ENCODE results near the gene C1orf198.

The C1orf198 gene

DNA sequence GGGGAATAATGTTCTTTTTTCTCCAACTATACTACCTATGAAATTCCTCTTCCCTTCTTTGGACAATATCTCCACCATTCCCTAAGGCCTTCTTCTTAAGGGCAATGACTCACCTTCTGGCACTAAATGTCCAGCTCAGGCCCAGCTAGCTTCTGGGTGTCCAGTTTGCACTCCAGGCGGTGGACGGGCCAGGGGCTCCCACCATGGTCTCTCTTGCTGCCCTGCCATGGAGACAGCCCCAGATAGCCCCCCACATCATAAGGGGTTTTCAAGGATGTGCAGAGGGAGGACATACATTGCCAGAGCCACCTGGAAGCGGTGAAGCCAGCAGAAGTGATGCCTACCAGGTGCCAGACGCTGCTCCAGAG lies 43.8 kb downstream of the C1orf198 start:
- H3K4me3 ChIP-seq (ENCODE audit: low read depth, low read length), result no peak overlapping the region
- DNase-seq (ENCODE audit: low read depth), result no peak
- TF ChIP-seq POLR2A (IDR thresholded peaks at IDR 0.05; ENCODE audit: extremely low read depth, insufficient read length) (no peak), MYC (IDR thresholded peaks at IDR 0.05; ENCODE audit: low read depth, low read length) (no peak)
- TF ChIP-seq, protein P1, sequence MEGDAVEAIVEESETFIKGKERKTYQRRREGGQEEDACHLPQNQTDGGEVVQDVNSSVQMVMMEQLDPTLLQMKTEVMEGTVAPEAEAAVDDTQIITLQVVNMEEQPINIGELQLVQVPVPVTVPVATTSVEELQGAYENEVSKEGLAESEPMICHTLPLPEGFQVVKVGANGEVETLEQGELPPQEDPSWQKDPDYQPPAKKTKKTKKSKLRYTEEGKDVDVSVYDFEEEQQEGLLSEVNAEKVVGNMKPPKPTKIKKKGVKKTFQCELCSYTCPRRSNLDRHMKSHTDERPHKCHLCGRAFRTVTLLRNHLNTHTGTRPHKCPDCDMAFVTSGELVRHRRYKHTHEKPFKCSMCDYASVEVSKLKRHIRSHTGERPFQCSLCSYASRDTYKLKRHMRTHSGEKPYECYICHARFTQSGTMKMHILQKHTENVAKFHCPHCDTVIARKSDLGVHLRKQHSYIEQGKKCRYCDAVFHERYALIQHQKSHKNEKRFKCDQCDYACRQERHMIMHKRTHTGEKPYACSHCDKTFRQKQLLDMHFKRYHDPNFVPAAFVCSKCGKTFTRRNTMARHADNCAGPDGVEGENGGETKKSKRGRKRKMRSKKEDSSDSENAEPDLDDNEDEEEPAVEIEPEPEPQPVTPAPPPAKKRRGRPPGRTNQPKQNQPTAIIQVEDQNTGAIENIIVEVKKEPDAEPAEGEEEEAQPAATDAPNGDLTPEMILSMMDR (IDR thresholded peaks at IDR 0.05; ENCODE audit: low read depth, low read length), result no peak
- TF ChIP-seq, protein P2, sequence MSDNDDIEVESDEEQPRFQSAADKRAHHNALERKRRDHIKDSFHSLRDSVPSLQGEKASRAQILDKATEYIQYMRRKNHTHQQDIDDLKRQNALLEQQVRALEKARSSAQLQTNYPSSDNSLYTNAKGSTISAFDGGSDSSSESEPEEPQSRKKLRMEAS (IDR thresholded peaks at IDR 0.05; ENCODE audit: low read depth, low read length), result no peak

DNA sequence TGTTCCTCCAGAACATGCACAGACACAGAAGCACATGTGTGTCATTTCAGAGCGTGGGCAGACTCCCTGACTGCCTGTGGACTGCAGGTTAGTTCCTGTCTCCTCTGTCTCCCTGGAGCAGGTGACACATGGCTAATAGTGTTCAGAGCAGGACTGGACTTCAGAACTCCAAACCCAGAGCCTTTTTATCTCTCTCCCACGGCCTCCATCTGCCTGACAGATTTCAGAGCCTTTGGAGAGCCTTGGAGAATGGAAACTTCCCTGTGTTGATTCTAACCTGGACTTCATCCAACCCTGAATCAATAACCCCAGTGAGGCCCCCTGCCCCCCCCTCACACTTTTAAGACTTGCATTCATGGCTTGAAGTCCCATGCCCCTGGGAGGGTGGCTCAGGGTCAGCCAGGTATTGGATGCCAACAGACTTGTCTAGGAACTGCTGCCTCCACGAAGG lies 44.4 kb downstream of the C1orf198 start:
- DNase-seq (ENCODE audit: low read depth), result no peak
- TF ChIP-seq, protein P2 (IDR thresholded peaks at IDR 0.05; ENCODE audit: low read depth, low read length), result no peak
- TF ChIP-seq MYC (IDR thresholded peaks at IDR 0.05; ENCODE audit: low read depth, low read length), result no peak
- no peak for TF ChIP-seq POLR2A (IDR thresholded peaks at IDR 0.05; ENCODE audit: extremely low read depth, insufficient read length)
- TF ChIP-seq, protein P1 (IDR thresholded peaks at IDR 0.05; ENCODE audit: low read depth, low read length), result no peak

DNA sequence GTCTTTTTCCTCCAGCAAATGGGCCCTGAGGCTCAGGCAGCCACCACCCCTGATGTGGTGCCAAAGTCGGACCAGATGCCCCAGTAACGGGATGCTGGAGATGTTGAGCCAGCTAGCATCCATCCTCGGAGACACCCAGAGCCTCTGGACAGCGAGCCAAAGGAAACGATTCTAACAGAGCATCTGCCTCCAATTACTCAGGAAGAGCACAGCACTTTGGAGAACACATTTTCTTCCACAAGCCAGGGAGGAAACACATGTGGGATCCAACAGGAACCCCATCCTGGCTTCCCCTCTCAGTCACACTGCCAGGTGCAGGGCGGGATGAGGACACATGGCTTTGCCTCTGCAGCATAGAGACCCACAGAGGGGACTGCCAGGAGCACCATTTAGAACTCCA lies 44.9 kb downstream of the C1orf198 start:
- TF ChIP-seq POLR2A (IDR thresholded peaks at IDR 0.05; ENCODE audit: extremely low read depth, insufficient read length) (no peak), MYC (IDR thresholded peaks at IDR 0.05; ENCODE audit: low read depth, low read length) (no peak)
- TF ChIP-seq, protein P1 (IDR thresholded peaks at IDR 0.05; ENCODE audit: low read depth, low read length), result no peak
- TF ChIP-seq, protein P2 (IDR thresholded peaks at IDR 0.05; ENCODE audit: low read depth, low read length), result no peak
- no peak overlapping the region for H3K4me3 ChIP-seq (ENCODE audit: low read depth, low read length)
- DNase-seq (ENCODE audit: low read depth), result no peak

More for the DNA sequence above, 44.4 kb downstream of the C1orf198 start:
- no peak overlapping the region for H3K4me3 ChIP-seq (ENCODE audit: low read depth, low read length)

DNA sequence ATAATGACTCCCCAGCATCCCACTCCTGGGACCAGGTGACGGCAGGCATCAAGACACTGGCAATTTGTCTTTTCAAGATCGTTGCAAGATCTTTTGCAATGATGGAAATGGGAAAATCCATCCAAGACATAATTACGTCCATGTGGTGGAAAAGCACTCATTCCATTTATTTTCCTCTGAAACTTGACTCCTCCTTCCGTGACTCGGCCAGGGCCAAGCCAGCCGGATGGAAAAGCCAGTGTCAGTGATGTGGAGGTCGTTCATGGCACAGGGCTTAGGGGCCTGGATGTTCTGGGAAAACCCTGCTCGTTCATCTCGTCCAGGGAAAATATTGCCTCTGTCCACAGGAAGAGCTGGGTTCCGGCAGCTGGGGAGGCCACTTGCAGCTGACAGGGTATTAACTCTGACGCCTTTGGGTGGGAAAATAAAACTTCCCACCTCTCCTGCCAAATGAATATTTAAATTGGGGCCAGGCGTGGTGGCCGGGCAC lies 46.2 kb downstream of the C1orf198 start:
- no peak for DNase-seq (ENCODE audit: low read depth)
- H3K4me3 ChIP-seq (ENCODE audit: low read depth, low read length), result no peak overlapping the region
- TF ChIP-seq MYC (IDR thresholded peaks at IDR 0.05; ENCODE audit: low read depth, low read length), result no peak
- TF ChIP-seq, protein P1 (IDR thresholded peaks at IDR 0.05; ENCODE audit: low read depth, low read length), result no peak
- TF ChIP-seq, protein P2 (IDR thresholded peaks at IDR 0.05; ENCODE audit: low read depth, low read length), result no peak
- no peak for TF ChIP-seq POLR2A (IDR thresholded peaks at IDR 0.05; ENCODE audit: extremely low read depth, insufficient read length)

DNA sequence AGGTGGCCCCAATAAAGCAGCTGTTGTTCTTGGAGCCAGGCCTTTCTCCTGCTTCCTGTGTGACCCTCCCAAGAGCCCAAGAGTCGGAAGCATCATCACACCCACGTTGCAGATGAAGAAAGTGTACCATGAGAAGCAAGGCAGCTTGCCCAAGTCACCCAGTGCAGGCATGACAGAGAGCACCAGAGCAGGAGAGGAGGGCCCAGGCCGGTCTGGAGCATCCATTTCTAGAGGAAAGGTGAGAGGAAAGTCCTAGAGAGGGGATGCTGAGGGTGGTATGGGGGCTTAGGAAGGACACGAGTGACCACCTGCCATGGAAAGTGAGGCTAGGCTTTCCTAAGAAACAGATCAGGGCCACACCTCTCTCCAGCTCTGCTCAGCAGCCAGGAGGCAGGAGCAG lies 47.0 kb downstream of the C1orf198 start:
- H3K4me3 ChIP-seq (ENCODE audit: low read depth, low read length), result no peak overlapping the region
- TF ChIP-seq POLR2A (IDR thresholded peaks at IDR 0.05; ENCODE audit: extremely low read depth, insufficient read length) (no peak), MYC (IDR thresholded peaks at IDR 0.05; ENCODE audit: low read depth, low read length) (no peak)
- TF ChIP-seq, protein P1 (IDR thresholded peaks at IDR 0.05; ENCODE audit: low read depth, low read length), result no peak
- TF ChIP-seq, protein P2 (IDR thresholded peaks at IDR 0.05; ENCODE audit: low read depth, low read length), result no peak
- no peak for DNase-seq (ENCODE audit: low read depth)

Measured in NB4 (cell line).